ENCODE results near the gene LRWD1. TPM values are rescaled to one million over a fixed set of nuclear protein-coding genes. Genes with fewer than 3 reads are reported as not detected.

LRWD1 gene
- total RNA-seq, 4 donors from 2014 or later = 9.8 to 19.2 (median 16.4) TPM

GRCh38 chr7:102427019-102427405, 37.8 kb upstream of the LRWD1 start:
- Histone ChIP-seq H3K36me3 (peaks cover 36% of the 10 kb centered on the region), H3K9me3 (no peaks in the 10 kb centered on the region), H3K27me3 (no peaks in the 10 kb centered on the region), H3K4me3 (no peak overlapping the region), H3K27ac (no peak overlapping the region), H3K4me1 (peaks cover 17% of the 10 kb centered on the region)
- no peak for DNase-seq (ENCODE audit: low spot score in 2 of 2)
- TF ChIP-seq, protein P1, sequence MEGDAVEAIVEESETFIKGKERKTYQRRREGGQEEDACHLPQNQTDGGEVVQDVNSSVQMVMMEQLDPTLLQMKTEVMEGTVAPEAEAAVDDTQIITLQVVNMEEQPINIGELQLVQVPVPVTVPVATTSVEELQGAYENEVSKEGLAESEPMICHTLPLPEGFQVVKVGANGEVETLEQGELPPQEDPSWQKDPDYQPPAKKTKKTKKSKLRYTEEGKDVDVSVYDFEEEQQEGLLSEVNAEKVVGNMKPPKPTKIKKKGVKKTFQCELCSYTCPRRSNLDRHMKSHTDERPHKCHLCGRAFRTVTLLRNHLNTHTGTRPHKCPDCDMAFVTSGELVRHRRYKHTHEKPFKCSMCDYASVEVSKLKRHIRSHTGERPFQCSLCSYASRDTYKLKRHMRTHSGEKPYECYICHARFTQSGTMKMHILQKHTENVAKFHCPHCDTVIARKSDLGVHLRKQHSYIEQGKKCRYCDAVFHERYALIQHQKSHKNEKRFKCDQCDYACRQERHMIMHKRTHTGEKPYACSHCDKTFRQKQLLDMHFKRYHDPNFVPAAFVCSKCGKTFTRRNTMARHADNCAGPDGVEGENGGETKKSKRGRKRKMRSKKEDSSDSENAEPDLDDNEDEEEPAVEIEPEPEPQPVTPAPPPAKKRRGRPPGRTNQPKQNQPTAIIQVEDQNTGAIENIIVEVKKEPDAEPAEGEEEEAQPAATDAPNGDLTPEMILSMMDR (IDR thresholded peaks at IDR 0.05) = no peak
- 76% methylated on average over 4 of the region's 5 CpGs for WGBS

- no peak for DNase-seq (ENCODE audit: low spot score in 2 of 2)
- Histone ChIP-seq H3K27ac (no peak overlapping the region), H3K36me3 (peaks cover 26% of the 10 kb centered on the region), H3K4me1 (peaks cover 36% of the 10 kb centered on the region), H3K4me3 (no peak overlapping the region), H3K9me3 (no peaks in the 10 kb centered on the region), H3K27me3 (no peaks in the 10 kb centered on the region)
- 86% methylated on average over 10 of the region's 10 CpGs for WGBS
- no peak for TF ChIP-seq POLR2AphosphoS5 (IDR thresholded peaks at IDR 0.05)
- TF ChIP-seq, protein P1 (IDR thresholded peaks at IDR 0.05) = no peak
Measured at GRCh38 chr7:102429141-102429899, 35.5 kb upstream of the LRWD1 start.

- Histone ChIP-seq H3K9me3 (no peaks in the 10 kb centered on the region), H3K27ac (peak overlapping the region; percentile 22), H3K27me3 (no peaks in the 10 kb centered on the region), H3K4me1 (peaks cover 37% of the 10 kb centered on the region), H3K36me3 (peaks cover 2% of the 10 kb centered on the region), H3K4me3 (no peak overlapping the region)
- WGBS = 45% methylated on average over 12 of the region's 17 CpGs
- TF ChIP-seq POLR2AphosphoS5 (IDR thresholded peaks at IDR 0.05) (no peak), POLR2A (IDR thresholded peaks at IDR 0.05) (no peak), EP300 (IDR thresholded peaks at IDR 0.05) (no peak)
- TF ChIP-seq, protein P1 (IDR thresholded peaks at IDR 0.05) = no peak
- DNase-seq (ENCODE audit: low spot score in 2 of 2) = no peak
Measured at GRCh38 chr7:102431617-102432298, 33.0 kb upstream of the LRWD1 start.

GRCh38 chr7:102432442-102433218, 32.2 kb upstream of the LRWD1 start:
- 30% methylated on average over 15 of the region's 27 CpGs for WGBS
- DNase-seq (ENCODE audit: low spot score in 2 of 2) = no peak
- H3K27me3 ChIP-seq = no peaks in the 10 kb centered on the region

More at GRCh38 chr7:102432442-102433218, 32.2 kb upstream of the LRWD1 start:
- peaks cover 36% of the 10 kb centered on the region for H3K4me1 ChIP-seq
- no peaks in the 10 kb centered on the region for H3K36me3 ChIP-seq
- TF ChIP-seq POLR2AphosphoS5 (IDR thresholded peaks at IDR 0.05) (no peak), EP300 (IDR thresholded peaks at IDR 0.05) (no peak), POLR2A (IDR thresholded peaks at IDR 0.05) (no peak)
- TF ChIP-seq, protein P1 (IDR thresholded peaks at IDR 0.05) = no peak
- peak overlapping the region; percentile 89 for H3K4me3 ChIP-seq
- no peak overlapping the region for H3K27ac ChIP-seq
- no peaks in the 10 kb centered on the region for H3K9me3 ChIP-seq
